Measurements from ENCODE around the gene ARHGEF10L.
"Not testable (repeated sequence)": the region's sequence is repeated elsewhere in the genome, so short reads cannot be mapped to it uniquely, and the experiment has no call there.

The ARHGEF10L gene, protein sequence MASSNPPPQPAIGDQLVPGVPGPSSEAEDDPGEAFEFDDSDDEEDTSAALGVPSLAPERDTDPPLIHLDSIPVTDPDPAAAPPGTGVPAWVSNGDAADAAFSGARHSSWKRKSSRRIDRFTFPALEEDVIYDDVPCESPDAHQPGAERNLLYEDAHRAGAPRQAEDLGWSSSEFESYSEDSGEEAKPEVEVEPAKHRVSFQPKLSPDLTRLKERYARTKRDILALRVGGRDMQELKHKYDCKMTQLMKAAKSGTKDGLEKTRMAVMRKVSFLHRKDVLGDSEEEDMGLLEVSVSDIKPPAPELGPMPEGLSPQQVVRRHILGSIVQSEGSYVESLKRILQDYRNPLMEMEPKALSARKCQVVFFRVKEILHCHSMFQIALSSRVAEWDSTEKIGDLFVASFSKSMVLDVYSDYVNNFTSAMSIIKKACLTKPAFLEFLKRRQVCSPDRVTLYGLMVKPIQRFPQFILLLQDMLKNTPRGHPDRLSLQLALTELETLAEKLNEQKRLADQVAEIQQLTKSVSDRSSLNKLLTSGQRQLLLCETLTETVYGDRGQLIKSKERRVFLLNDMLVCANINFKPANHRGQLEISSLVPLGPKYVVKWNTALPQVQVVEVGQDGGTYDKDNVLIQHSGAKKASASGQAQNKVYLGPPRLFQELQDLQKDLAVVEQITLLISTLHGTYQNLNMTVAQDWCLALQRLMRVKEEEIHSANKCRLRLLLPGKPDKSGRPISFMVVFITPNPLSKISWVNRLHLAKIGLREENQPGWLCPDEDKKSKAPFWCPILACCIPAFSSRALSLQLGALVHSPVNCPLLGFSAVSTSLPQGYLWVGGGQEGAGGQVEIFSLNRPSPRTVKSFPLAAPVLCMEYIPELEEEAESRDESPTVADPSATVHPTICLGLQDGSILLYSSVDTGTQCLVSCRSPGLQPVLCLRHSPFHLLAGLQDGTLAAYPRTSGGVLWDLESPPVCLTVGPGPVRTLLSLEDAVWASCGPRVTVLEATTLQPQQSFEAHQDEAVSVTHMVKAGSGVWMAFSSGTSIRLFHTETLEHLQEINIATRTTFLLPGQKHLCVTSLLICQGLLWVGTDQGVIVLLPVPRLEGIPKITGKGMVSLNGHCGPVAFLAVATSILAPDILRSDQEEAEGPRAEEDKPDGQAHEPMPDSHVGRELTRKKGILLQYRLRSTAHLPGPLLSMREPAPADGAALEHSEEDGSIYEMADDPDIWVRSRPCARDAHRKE (N-terminal part only)

DNA sequence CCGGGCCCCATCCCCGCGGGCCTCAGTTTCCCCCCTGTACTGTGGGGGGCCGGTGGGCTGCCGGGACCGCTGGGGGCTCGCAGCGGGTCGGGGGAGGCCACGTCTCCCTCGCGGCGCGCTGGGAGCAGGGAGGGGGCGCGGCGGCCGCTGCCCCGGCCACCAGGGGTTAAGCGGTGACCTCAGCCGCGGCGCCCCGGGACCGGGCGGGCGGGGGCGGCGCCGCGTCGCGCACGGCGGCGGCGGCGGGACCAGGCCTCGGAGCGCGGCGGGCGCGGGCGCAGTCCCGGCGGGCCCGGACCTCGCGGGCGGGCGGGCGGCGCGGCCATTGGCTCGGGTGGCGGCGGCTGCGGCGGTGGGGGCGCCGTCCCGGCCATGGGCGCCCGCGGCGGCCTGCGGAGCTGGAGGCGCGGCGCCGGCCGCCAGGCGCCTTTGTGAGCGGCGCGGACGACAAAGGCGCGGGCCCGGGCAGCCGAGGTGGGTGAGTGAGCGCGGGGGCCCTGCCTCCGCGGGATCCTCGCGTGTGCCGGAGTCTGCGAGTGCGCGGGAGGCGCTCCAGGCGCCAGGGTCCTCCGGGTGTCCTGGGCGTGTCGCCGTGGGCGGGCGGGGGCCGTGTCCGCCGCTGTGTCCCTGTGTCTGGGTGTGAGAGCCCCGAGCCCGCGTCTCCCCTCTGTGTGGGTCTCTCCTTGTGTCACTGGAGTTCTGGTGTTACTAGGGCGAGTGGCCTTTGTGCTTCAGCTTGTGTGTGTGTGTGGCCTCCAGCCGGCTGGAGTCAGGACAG, at the start of gene ARHGEF10L:
TSS of gene ARHGEF10L (plus strand) at position 222 of the 778 bp plus-strand sequence. CDS start 40,898 bp downstream, outside the sequence.
- no peak for DNase-seq

DNA sequence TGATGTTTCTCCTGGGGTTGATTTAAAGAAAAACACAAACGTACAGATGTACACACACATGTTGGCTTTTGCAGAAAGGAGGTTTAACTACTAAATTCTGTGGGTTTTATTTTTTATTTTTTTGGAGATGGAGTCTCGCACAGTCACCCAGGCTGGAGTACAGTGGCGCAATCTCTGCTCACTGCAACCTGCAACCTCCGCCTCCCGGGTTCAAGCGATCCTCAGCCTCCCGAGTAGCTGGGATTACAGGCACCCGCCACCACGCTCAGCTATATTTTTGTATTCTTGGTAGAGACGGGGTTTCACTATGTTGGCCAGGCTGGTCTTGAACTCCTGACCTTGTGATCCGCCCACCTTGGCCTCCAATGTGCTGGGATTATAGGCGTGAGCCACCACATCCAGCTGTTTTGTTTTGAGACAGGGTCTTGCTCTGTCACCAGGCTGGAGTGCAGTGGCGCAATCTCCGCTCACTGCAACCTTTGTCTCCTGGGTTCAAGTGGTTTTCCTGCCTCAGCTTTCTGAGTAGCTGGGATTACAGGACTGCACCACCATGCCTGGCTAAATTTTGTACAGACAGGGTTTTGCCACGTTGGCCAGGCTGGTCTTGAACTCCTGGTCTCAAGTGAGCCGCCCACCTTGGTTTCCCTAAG, 49.6 kb upstream of the ARHGEF10L start:
- DNase-seq: not testable (repeated sequence)

DNA sequence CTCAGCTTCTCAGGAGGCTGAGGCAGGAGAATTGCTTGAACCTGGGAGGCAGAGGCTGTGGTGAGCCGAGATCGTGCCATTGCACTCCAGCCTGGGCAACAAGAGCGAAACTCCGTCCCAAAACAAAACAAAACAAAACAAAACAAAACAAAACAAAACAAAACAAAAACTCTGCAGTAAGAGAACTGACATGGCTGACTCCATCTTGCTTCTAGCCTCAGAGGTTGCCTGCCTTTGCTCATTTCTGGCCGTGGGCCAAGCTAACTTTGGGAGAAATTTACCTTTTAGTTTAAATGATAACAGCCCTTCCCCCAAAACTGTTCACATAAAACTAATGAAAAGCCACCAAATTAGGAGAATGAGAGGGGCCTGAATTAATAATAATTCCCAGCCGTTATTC, 48.8 kb upstream of the ARHGEF10L start:
- not testable (repeated sequence) for DNase-seq

DNA sequence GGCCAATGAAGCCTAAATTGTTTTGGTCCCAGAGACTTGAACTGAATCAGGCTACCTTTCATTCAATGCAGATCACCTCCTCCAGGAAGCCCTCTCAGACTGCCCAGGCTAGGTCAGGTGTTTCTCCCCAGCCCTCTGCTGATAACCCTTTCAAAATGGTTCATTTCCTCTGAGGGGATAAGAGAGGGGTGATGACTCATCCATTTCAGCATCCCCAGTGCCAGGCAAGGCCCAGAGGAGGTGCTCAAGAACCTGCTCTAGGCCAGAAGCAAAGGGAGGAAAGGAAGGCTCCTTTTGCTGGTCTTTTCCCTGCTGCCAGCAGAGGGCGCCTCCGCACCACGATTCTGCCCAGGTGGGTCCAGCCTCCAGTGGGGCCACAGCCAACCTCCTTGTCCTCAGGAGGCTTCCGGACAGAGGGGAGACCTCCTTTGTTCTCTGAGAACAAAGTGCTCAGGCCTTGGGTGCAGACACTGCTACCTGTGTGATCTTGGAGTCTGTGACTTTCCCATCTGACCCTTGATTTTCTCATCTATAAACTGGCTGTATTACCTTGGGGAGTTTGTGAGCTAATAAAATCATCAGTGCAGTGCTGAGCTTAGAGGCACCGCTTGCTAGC, 45.3 kb upstream of the ARHGEF10L start:
- DNase-seq: peak; percentile 85

DNA sequence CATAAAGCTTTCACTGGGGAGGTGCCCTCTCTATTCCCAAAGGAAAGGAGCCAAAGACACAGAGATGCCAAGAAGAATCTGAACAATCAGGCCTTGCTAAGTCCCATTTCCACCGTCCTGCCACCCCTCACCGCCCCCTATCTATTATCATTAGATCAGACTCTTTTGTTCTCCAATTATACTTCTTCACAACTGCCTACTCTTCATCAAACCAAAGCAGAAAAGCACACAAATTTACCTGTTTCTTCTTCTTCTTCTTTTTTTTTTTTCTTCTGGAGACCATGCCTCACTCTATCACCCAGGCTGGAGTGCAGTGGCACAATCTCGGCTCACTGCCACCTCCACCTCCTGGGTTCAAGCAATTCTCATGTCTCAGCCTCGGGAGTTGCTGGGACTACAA, 43.1 kb upstream of the ARHGEF10L start:
- DNase-seq: no peak

DNA sequence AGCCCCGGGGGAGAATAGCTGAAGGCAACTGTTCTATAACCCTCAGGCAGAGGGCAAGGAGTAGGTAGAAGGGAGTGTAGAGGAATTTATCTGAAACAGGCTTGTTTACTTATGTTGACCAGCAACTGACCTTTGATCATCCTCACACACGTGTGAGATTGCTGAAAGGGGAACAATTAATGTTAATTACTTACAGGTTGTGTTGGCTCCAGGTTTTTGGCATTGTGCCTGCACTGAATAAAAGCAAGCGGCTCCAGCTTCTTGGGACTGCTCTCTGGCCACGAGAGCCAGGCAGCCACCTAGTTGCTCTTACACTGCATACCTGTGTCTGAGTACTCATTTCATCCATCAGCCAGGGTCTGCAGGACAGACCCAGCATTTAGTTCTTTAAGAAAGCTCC, 41.3 kb upstream of the ARHGEF10L start:
- no peak for DNase-seq

DNA sequence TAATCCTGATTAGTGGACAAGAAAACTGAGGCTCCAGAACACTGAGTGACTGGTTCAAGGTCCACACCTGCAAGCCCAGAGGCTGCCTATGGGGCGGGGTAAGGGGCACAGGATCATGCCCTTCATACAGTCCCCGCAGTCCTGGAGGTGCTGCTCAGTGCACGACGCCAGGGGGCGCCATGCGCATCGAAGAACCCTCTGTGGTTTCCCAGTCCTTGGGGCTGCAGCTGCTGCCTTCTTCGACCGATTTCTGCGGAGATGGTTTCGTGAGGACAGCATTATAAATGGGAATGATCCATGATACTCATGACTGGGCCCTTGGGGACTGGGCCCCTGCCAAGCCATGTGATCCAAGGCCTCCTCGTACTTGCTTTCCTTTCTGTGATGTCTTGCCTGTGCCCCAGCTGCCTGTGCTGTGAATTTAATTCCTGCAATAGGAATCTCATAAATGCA, 37.1 kb upstream of the ARHGEF10L start:
- peak; percentile 74 for DNase-seq

DNA sequence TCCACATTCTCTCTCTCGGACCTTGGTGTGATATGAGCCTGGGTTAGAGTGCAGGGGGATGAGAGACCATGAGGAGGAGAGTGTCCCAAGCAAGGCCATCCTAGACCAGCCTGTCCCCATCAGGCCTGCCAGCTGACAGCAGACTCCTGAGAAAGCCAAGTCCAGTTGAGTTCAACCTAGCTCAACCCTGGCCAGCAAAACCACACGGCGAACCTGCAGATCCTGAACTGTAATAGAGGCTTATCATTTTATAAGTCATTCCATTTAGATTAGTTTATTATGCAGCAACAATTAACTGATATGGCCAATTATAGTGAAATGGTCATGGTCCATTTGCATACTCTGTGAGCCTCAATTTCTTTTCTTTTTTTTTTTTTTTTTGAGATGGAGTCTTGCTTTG, 36.4 kb upstream of the ARHGEF10L start:
- DNase-seq: no peak

DNA sequence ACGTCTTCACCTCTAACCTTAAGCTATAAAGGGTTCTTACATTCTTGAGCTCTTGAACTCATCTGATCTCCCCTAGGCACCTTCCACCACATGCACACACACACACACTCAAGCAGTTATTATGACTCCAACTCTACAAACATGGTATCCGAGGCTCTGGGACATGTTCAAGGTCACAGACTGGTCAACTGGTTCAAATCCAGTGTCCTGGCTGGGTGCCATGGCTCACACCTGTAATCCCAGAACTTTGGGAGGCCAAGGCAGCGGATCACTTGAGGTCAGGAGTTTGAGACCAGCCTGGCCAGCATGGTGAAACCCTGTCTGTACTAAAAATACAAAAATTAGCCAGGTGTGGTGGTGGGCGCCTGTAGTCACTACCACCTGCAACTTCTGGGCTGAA, 32.3 kb upstream of the ARHGEF10L start:
- DNase-seq: not testable (repeated sequence)

DNA sequence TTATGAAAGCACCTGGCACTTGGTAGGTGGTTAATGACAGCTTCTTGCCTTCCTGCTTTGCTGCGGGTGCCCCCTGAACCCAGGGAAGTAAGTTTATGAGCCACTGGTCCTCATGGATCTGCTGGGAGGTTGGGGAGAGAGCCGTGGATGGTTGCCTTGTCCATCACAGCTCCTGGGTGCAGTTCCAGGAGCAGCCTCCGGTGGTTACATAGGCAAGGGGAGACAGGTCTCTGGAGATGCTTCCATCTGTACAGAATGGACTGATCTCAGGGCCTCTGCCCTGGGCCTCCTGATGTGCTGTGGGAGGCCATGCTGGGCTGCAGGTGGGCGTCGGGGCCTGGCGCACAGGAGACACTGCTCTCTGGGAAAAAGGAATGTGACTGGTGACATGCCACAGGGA, 31.6 kb upstream of the ARHGEF10L start:
- no peak for DNase-seq

DNA sequence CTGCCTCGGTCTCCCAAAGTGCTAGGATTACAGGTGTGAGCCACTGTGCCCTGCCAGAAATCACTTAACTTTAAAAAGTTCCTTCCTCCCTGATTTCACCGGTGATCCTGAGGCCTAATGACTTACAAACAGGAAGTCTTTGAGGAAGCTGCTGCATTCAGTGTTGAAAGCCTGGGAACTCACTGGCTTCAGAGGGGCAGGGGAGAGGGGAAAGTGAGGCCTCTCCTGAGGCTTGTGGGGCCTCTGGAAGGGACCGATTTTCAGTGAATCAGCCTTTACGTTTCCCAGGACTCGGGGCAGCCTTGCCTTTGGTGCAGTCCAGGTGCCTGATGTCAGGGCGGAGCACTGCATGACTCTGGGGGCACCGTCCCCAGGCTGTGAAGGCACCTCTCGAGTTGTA, 30.1 kb upstream of the ARHGEF10L start:
- no peak for DNase-seq

DNA sequence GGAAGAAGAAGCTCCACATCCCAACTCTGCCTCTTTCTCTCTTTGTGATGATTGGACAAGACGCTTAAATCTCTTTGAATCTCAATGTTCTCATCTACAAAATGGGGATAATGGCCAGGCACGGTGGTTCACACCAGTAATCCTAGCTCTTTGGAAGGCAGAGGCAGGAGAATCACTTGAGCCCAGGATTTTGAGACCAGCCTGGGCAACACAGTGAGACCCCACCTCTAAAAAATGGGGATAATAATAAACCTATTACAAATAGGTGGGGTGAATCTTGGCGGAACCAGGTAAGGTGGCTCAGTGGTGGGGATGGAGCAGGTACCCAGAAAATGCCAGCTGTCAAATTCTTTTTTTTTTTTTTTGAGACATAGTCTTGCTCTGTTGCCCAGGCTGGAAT, 29.4 kb upstream of the ARHGEF10L start:
- no peak for DNase-seq

DNA sequence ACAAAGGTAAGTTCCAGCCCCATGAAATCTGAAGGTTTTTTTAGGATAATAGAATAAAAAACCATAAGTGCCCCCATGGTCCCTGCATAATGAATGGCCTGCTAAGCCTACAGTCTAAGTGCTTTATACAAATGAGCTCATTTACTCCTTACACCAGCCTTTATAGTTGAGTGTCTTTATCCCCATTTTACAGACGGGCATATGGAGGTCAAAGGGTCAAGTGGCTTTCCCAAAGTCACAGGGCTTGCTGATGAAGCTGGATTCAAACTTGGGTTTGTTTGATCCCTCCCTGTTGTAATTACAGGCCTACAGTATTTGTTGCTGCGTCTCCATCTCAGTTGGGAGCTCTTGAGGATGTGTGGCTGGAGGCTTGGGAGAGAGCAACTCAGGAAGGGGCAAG, 28.3 kb upstream of the ARHGEF10L start:
- no peak for DNase-seq

DNA sequence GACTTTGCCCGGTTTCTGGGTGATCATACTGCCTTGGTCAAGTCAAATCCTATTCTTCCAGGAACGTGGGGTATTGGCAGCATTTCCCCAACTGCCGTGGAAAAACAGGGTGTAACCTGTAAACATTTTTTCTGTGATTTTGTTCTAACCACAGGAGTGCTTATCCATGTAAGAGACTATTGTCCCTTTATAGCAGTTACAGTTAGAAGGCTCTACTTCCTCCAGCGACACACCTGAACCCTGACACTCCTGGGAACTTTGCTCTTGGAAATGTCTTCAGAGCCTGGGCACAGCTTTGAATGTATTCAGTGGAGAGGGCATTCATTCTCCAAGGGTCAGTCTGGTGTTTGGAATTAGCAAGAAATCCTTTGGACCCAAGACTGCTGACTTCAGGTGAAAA, 26.4 kb upstream of the ARHGEF10L start:
- DNase-seq: no peak

DNA sequence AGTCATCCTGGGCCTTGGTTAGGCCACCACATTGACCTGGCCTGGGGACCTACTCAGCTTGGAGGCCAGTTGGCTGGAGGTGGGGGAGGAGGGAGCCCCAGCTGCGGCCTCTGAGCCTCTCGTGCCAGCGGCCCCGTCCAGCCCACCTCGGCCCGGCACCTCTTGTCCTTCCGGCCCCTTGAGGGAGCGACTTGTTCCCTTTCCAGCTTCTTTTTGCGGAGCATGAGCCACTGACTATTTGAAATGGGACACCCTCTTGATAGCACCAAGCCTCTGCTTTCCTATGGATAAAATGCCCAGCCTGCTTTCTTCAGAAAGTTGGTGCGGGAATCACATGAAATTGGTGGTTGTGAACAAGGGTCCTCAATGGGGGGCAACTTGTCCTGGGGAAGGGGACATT, 24.7 kb upstream of the ARHGEF10L start:
- DNase-seq: no peak

DNA sequence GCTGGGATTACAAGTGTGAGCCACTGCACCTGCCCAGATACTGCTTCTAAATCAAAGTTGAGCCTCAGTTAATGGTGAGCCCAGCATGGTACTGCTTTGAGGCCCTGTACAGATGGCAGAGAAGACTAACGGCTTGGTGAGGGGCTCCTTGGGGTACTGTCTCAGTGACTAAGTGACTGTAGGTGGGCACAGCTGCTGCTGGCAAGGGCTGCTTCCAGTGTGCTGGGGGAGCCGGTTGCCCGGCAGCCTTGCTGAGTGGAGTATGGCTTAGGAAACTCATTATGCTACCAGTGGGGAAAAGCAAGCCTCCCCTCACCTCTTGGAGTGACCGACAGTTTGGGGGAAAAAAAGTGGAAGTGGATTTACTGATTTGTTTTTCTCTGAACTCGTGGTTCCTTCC, 23.6 kb upstream of the ARHGEF10L start:
- DNase-seq: no peak

DNA sequence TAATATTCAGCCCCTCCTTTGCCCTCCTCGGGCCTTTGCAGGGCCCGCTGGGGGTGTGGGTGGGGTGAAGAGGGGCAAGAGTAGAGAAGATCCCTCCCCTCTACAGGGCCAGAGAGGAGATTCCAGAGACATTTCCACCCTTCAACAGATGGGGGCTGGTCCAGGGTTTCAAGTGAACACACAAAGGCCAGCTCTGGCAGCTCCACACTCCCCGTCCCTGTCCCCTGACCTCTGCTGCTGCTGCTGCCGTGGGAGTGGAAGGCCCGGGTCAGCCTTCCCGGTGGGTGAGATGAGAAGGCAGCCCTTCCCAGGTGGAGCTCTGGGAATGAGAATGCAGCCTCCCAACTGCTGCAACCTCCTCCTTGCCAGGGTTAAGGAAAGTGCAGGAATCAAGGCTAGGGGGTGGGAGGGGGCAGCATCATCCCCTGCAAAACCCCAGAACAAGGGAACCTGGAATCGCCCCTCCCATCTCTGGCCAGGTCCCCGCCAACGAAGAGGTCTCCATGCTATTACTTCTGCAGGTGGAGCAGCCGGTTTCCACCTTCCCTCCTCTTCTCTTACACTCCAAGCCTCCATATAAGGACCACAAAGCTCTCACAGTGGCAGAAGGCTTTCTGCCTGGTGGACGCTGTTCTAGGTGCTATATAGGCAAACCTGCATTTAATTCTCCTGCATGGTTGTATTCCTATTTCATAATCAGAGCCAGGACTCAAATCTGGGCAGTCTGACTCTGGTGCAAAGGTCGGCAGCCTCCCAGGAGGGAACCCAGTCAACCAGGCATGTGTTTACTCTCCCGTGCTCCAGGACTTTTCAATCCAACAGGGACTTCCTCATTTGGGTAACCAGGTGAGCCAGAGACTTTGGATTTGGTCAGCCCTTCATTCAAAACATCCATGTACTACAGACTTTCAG, 22.9 kb upstream of the ARHGEF10L start:
- no peak for DNase-seq

DNA sequence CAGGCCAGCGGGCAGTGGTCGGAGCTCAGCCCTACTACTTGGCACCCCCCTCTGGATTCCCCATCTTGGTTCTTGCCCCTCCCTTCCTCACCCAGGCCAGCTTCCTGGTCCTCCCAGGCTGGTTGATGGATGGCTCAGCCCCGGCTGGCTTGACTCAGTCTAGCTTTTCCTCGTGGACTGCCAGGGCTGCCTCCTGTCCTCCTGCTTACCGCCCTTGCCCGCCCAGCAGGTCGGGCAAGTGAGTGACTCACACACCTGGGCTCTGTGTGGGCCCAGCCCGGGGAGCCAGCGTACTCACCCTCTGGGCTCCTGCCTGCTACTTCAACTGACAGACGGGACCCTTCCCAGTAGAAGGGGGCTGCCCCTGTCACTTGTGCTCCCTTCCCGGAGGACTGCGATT, 19.5 kb upstream of the ARHGEF10L start:
- no peak for DNase-seq

DNA sequence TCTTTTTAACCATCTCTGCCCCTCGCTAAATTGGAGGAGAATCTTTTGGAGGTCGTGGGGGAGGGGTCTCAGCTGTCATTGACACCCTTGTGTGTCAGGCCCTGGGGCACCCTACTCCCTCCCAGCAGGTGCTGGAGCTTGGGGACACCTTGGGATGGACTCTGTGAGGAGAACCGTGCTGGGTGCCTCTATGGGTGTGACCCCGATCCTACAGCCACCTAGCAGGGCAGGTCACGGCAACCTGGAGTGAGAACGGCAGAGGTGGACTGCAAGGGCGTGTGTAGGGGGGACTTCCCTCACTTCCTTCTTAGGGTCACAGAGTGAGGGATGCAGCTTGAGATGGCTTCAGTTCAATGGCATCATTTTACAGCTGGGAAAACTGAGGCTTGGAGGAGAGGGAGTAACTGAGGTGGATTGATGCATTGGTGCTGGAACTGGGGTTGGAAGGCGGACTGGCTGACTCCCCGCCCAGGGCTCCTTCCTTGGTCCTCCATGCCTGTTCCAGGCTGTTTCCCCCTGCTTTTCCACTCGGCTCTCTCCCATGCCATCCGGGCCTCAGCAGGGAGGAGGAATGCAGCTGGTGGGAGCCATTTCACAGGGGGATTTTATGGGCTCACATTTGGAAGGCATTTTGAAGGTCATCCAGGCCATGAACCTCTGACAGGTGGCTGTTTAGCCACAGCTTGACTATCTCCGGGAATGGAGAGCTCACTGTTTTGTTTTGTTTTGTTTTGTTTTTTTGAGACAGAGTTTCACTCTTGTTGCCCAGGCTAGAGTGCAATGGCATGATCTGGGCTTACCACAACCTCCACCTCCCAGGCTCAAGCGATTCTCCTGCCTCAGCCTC, 18.8 kb upstream of the ARHGEF10L start:
- no peak for DNase-seq
